ENCODE results near the gene ATG9B. TPM values are rescaled to one million over a fixed set of nuclear protein-coding genes. Genes with fewer than 3 reads are reported as not detected.

Gene ATG9B
- total and polyA plus RNA-seq, 9 of the 15 experiments (the other 6 are each of a cell fraction or from before 2014, with no cell fraction given) = 0.29 to 8.0 (median 2.1) TPM

DNA sequence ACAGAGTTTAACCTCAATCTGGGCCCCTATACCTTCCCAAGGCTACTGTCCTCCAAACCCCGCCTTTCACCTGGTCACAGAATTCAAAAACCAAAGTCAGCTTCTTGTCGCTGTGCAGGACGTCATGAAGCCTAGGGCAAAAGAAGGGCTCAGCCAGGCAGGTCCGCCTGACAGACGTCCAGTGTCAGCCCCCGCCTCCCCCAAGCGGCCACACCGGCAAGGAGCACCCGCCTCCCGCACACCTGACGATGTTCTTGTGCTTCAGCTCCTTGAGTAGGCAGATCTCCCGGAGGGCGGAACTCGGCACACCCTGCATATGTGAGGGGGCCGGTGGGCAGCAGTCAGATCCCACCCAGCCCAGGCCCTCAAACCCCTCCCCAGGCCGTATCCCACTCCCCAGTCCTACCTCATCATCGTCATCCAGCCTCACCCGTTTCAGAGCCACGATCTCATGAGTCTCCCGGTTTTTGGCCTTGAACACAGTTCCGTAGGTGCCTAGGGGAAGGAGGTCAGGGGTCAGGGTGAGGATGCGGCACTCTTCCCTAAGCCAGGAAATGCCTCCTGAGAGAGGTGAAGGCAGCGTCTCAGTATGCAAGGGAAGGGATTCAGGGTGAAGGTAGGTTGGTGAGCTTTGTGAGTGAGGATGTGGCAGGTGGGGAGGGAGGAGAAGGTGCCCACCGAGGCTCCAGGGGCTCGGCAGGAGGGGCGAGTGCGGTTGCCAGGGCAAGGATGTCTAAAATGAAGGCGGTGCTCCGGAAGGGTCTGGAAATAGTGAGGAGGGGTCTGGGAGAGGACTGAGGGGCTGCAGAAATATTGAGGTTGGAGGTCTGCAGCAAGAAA is 32.6 kb upstream of the ATG9B start (continued):
- no peak for TF ChIP-seq SPI1 (IDR thresholded peaks at IDR 0.05; ENCODE audit: borderline replicate concordance, low read depth, low read length)
- TF ChIP-seq NR2C1 (IDR thresholded peaks at IDR 0.05) = no peak
- peak; percentile 54 for TF ChIP-seq NR2C1 (tag; IDR thresholded peaks at IDR 0.05)
- no peak for TF ChIP-seq ZFP36 (IDR thresholded peaks at IDR 0.05; ENCODE audit: low read depth, low read length, partially characterized antibody)
- TF ChIP-seq XRCC5 (IDR thresholded peaks at IDR 0.05; ENCODE audit: low read depth, low read length) = no peak
- TF ChIP-seq, protein P1, sequence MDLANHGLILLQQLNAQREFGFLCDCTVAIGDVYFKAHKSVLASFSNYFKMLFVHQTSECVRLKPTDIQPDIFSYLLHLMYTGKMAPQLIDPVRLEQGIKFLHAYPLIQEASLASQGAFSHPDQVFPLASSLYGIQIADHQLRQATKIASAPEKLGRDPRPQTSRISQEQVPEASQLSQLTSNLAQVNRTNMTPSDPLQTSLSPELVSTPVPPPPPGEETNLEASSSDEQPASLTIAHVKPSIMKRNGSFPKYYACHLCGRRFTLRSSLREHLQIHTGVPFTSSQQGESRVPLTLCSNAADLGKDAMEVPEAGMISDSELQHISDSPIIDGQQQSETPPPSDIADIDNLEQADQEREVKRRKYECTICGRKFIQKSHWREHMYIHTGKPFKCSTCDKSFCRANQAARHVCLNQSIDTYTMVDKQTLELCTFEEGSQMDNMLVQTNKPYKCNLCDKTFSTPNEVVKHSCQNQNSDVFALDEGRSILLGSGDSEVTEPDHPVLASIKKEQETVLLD (IDR thresholded peaks at IDR 0.05) = peak; percentile 13; the same call in 1 of the 2 replicates
- 0 out of 2 replicates have a peak, but pooled peaks have one; percentile 23 for TF ChIP-seq FOXK1 (CRISPR knock-in tag; IDR thresholded peaks at IDR 0.05; ENCODE audit: borderline replicate concordance)
- no peak for TF ChIP-seq BMI1 (IDR thresholded peaks at IDR 0.05; ENCODE audit: low read length)
- TF ChIP-seq ZNF76 (CRISPR knock-in tag; IDR thresholded peaks at IDR 0.05; ENCODE audit: borderline replicate concordance) = no peak
- TF ChIP-seq NR4A1 (CRISPR knock-in tag; IDR thresholded peaks at IDR 0.05) = no peak
- no peak for TF ChIP-seq NR4A1 (tag; IDR thresholded peaks at IDR 0.05)
- TF ChIP-seq, protein P2, sequence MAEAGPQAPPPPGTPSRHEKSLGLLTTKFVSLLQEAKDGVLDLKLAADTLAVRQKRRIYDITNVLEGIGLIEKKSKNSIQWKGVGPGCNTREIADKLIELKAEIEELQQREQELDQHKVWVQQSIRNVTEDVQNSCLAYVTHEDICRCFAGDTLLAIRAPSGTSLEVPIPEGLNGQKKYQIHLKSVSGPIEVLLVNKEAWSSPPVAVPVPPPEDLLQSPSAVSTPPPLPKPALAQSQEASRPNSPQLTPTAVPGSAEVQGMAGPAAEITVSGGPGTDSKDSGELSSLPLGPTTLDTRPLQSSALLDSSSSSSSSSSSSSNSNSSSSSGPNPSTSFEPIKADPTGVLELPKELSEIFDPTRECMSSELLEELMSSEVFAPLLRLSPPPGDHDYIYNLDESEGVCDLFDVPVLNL (CRISPR knock-in tag; IDR thresholded peaks at IDR 0.05; ENCODE audit: low read depth) = no peak
- no peak for TF ChIP-seq ZKSCAN3 (CRISPR knock-in tag; IDR thresholded peaks at IDR 0.05)
- TF ChIP-seq, protein P3, sequence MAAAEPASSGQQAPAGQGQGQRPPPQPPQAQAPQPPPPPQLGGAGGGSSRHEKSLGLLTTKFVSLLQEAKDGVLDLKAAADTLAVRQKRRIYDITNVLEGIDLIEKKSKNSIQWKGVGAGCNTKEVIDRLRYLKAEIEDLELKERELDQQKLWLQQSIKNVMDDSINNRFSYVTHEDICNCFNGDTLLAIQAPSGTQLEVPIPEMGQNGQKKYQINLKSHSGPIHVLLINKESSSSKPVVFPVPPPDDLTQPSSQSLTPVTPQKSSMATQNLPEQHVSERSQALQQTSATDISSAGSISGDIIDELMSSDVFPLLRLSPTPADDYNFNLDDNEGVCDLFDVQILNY (CRISPR knock-in tag; IDR thresholded peaks at IDR 0.05) = no peak
- TF ChIP-seq TBP (optimal IDR thresholded peaks at IDR 0.05; ENCODE audit: low read depth, low read length) = no peak
- no peak for TF ChIP-seq MAFF (IDR thresholded peaks at IDR 0.05; ENCODE audit: low read length)
- TF ChIP-seq, protein P4, sequence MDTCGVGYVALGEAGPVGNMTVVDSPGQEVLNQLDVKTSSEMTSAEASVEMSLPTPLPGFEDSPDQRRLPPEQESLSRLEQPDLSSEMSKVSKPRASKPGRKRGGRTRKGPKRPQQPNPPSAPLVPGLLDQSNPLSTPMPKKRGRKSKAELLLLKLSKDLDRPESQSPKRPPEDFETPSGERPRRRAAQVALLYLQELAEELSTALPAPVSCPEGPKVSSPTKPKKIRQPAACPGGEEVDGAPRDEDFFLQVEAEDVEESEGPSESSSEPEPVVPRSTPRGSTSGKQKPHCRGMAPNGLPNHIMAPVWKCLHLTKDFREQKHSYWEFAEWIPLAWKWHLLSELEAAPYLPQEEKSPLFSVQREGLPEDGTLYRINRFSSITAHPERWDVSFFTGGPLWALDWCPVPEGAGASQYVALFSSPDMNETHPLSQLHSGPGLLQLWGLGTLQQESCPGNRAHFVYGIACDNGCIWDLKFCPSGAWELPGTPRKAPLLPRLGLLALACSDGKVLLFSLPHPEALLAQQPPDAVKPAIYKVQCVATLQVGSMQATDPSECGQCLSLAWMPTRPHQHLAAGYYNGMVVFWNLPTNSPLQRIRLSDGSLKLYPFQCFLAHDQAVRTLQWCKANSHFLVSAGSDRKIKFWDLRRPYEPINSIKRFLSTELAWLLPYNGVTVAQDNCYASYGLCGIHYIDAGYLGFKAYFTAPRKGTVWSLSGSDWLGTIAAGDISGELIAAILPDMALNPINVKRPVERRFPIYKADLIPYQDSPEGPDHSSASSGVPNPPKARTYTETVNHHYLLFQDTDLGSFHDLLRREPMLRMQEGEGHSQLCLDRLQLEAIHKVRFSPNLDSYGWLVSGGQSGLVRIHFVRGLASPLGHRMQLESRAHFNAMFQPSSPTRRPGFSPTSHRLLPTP (IDR thresholded peaks at IDR 0.05; ENCODE audit: borderline replicate concordance, extremely low read depth, insufficient read length) = no peak
- TF ChIP-seq SNRNP70 (optimal IDR thresholded peaks at IDR 0.05; ENCODE audit: low read depth, low read length) = peak; percentile 75
- TF ChIP-seq ZNF124 (CRISPR knock-in tag; IDR thresholded peaks at IDR 0.05) = no peak
- TF ChIP-seq, protein P5, sequence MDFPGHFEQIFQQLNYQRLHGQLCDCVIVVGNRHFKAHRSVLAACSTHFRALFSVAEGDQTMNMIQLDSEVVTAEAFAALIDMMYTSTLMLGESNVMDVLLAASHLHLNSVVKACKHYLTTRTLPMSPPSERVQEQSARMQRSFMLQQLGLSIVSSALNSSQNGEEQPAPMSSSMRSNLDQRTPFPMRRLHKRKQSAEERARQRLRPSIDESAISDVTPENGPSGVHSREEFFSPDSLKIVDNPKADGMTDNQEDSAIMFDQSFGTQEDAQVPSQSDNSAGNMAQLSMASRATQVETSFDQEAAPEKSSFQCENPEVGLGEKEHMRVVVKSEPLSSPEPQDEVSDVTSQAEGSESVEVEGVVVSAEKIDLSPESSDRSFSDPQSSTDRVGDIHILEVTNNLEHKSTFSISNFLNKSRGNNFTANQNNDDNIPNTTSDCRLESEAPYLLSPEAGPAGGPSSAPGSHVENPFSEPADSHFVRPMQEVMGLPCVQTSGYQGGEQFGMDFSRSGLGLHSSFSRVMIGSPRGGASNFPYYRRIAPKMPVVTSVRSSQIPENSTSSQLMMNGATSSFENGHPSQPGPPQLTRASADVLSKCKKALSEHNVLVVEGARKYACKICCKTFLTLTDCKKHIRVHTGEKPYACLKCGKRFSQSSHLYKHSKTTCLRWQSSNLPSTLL (IDR thresholded peaks at IDR 0.05) = 0 out of 2 replicates have a peak, but pooled peaks have one; percentile 40
